Fibroblast of peridontal ligament (primary cell): ENCODE measurements around the gene POLR1A.

Experiments used
- DNase-seq: peaks from one replicate; pipeline ENCODE4 v3.0.0-alpha.2; 2010; ENCODE audit errors: extremely low read depth

POLR1A gene

GRCh38 chr2:85981579-85982247 is 124.0 kb downstream of the POLR1A start:
- no peak for DNase-seq

DNA sequence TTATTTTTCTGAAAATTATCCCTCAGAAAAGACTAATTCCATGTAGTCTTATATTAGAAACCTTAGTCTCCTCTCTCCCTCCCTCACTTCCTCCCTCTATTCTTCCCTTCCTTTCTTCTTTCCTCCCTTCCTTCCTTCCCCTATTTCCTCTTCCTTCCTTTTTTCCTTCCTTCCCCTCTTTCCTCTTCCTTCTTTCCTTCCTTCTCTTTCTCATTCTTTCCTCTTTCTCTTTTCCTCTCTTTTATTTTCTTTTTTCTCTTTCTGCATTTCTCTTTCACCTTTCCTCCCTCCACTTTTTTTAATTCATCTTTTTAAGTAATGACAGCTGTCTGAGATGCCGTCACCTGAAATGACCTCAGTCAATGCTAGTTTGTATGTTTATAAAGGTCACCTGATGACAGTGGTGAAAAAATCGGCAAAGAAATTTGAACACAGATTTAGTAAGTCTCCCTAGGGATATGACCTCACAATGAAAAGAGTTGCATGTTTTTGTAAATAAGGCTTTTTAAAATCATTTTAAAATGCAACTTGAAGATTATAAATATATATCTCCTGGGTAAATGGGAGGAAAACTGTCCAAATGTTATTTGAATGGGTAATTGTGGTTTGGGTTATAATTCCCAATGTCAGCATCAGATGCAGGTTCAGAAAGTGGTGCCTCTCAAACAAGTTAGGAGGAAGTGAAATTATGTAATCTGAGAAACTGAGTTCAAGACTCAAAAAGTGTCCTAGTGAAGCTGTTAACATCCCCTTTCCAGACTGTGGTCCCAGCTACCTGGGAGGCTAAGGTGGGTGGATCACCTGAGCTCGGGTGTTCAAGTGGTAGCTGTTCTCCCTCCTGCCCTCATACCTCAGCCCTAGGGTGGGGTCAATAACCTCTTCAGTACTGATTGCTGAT is 126.6 kb downstream of the POLR1A start:
- peak; percentile 59 for DNase-seq

DNA sequence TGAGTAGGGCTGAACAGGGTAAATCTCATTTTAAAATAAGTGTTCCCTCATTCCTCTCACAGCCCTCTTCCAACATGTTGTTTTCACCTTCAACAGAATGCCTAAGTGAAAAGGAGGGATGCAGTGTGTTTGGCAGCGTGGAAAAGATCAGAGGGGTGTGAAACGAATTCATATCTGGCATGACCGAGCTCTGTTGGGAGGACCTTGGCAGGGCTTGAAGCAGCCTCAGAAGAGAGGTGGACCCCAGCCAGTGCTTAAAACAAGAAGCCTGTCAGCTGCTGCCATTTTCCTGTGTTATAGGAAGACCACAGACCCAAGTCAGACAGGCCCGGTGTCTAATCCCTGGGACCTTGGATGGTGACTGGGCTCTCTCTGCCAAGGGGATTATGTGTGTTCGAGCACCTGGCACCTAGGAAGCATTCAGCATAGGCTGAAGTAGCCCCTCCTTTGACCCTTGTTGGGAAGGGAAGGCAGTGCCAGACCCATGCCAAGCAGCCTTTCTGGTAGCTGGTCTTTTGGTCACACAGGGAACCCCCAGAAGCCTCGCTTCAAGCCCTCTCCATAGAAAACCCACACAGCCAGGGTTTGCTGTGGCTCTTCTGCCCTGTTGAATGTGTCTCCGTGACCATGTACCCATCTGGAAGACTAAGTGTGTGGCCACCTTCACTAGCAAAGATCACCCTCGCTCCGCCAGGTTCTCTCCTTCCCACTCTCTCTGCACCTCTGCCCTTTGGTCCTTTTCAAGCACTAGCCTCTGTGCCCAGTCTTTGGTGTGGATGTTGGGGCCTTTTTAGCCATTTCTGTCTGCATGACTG is 129.4 kb downstream of the POLR1A start:
- DNase-seq, result no peak

DNA sequence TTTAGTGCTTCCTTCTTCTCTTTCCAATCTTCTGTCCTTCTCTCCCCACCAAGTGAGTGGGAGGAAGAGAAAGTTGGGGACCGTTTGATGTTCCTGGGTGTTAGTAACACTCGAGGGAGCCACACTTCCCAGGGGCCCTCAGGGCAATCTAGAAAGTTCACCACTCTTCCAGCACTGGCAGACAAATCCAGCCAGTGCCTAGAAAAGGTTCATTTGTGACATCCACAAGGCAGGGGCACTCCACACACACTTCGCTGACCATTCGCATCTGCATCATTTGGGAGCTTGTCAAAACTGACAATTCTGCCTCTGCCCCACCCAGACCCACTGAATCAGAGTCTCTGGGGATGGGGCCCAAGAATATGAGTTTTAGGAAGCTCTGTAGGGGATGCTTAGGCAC is 130.1 kb downstream of the POLR1A start:
- no peak for DNase-seq

GRCh38 chr2:85974390-85974789 is 131.3 kb downstream of the POLR1A start:
- no peak for DNase-seq

GRCh38 chr2:85972355-85972754 is 133.3 kb downstream of the POLR1A start:
- no peak for DNase-seq

GRCh38 chr2:85971366-85971765 is 134.3 kb downstream of the POLR1A start:
- DNase-seq, result peak; percentile 75
